Activated CD8-positive, alpha-beta memory T cell treated with anti-CD3 and anti-CD28 coated beads for 48 hours (primary cell): ENCODE data around the gene GMPR2.

Experiments
- DNase-seq, 3 experiments: peaks; one replicate each; pipeline ENCODE4 v3.0.0-alpha.2; 2020; ENCODE audit warnings: low read depth in 2 of 3, low spot score in 2 of 3

Gene GMPR2

GRCh38 chr14:24266344-24267244, 33.9 kb downstream of the GMPR2 start:
- no peak for DNase-seq

- DNase-seq = no peak
These were observed 34.8 kb downstream of the GMPR2 start for GRCh38 chr14:24267516-24267915.

GRCh38 chr14:24268225-24268624, 35.5 kb downstream of the GMPR2 start:
- DNase-seq = no peak

GRCh38 chr14:24269368-24269767, 36.6 kb downstream of the GMPR2 start:
- no peak for DNase-seq

- DNase-seq = no peak
These were observed 37.3 kb downstream of the GMPR2 start for GRCh38 chr14:24269910-24270536.

- DNase-seq = no peak
These were observed 37.9 kb downstream of the GMPR2 start for GRCh38 chr14:24270537-24271133.

- DNase-seq = peak; percentile 63 to 72 (median 65)
These were observed 38.6 kb downstream of the GMPR2 start, which contains the start of gene RABGGTA for GRCh38 chr14:24271134-24271833. RABGGTA (minus strand) TSS chr14:24271597; CDS start chr14:24271115, 482 bp downstream.

- no peak for DNase-seq
These were observed 39.1 kb downstream of the GMPR2 start for GRCh38 chr14:24271834-24272263.

- DNase-seq = no peak
These were observed 39.7 kb downstream of the GMPR2 start for GRCh38 chr14:24272467-24272866.

- DNase-seq = no peak
These were observed 40.8 kb downstream of the GMPR2 start for GRCh38 chr14:24273422-24273998.

GRCh38 chr14:24274101-24274543, 41.4 kb downstream of the GMPR2 start:
- DNase-seq = peak in 1 of 3 experiments; percentile 23

GRCh38 chr14:24277071-24277470, 44.3 kb downstream of the GMPR2 start:
- no peak for DNase-seq

GRCh38 chr14:24277606-24278321, 45.0 kb downstream of the GMPR2 start:
- DNase-seq = no peak

GRCh38 chr14:24278424-24278823, 45.7 kb downstream of the GMPR2 start:
- no peak for DNase-seq

- DNase-seq = no peak
These were observed 46.8 kb downstream of the GMPR2 start for GRCh38 chr14:24279301-24280186.

GRCh38 chr14:24280797-24281460, 48.2 kb downstream of the GMPR2 start:
- no peak for DNase-seq

GRCh38 chr14:24281636-24282035, 48.9 kb downstream of the GMPR2 start:
- DNase-seq = no peak

- no peak for DNase-seq
These were observed 50.0 kb downstream of the GMPR2 start for GRCh38 chr14:24282736-24283135.
